ENCODE measurements around the gene ANKDD1B.

- TF ChIP-seq POLR2A (IDR thresholded peaks at IDR 0.05) = no peak
- TF ChIP-seq, protein P1, sequence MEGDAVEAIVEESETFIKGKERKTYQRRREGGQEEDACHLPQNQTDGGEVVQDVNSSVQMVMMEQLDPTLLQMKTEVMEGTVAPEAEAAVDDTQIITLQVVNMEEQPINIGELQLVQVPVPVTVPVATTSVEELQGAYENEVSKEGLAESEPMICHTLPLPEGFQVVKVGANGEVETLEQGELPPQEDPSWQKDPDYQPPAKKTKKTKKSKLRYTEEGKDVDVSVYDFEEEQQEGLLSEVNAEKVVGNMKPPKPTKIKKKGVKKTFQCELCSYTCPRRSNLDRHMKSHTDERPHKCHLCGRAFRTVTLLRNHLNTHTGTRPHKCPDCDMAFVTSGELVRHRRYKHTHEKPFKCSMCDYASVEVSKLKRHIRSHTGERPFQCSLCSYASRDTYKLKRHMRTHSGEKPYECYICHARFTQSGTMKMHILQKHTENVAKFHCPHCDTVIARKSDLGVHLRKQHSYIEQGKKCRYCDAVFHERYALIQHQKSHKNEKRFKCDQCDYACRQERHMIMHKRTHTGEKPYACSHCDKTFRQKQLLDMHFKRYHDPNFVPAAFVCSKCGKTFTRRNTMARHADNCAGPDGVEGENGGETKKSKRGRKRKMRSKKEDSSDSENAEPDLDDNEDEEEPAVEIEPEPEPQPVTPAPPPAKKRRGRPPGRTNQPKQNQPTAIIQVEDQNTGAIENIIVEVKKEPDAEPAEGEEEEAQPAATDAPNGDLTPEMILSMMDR (IDR thresholded peaks at IDR 0.05) = no peak
These were observed 39.7 kb upstream of the ANKDD1B start for GRCh38 chr5:75571547-75571946.

Data from testis (tissue), 2 donors.